HG03060 (cell line): ENCODE results near the gene NLE1.
"Not testable (repeated sequence)": the region's sequence is repeated elsewhere in the genome, so short reads cannot be mapped to it uniquely, and the experiment has no call there.

ENCODE experiments used
- ATAC-seq: cut with Tn5 transposase; IDR thresholded peaks from one replicate; pipeline ENCODE4 v1.9.1; 2021; ENCODE audit warnings: low read depth, moderate number of reproducible peaks; ENCODE audit not compliant: unreplicated experiment

Gene NLE1

DNA sequence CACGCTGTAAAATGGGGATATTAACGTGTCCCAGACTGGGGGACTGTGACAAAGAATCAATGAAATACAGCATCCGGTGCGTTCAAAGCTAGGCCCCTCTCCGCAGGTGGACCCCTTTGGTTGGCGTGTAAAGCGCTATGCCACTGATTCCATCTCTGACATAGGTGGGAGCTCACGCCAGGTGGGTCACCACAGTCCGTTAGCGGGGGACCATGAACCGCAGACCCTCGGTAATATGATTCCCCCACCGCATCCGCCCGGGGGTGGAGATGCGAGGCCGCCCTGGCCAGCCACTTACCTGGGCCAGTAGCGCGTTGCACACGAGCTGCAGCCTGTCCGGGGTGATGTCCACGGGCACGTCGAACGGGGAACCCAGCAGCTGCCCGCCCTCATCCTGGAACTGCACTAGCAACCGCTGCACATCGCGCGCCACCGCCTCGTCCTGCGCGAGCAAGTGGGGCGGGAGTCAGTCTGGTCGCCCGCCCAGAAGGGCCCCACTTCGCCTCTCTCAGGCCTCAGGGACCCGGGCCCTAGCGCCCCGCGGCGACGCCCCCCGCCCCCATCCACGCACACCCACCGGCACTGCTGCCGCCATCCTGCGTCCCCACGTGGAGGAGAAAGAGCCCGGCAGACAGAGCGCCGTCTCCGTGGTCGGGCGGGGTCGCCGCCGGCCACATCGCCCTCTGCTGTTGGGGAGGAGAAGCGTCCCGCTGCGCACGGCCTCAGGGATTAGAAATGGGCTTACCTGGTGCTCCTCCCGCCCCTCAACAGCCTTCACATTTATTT lies at the start of gene NLE1:
NLE1 (minus strand) TSS at position 623 of the 786 bp plus-strand sequence; CDS start at position 595, 28 bp downstream.
- ATAC-seq = no peak

DNA sequence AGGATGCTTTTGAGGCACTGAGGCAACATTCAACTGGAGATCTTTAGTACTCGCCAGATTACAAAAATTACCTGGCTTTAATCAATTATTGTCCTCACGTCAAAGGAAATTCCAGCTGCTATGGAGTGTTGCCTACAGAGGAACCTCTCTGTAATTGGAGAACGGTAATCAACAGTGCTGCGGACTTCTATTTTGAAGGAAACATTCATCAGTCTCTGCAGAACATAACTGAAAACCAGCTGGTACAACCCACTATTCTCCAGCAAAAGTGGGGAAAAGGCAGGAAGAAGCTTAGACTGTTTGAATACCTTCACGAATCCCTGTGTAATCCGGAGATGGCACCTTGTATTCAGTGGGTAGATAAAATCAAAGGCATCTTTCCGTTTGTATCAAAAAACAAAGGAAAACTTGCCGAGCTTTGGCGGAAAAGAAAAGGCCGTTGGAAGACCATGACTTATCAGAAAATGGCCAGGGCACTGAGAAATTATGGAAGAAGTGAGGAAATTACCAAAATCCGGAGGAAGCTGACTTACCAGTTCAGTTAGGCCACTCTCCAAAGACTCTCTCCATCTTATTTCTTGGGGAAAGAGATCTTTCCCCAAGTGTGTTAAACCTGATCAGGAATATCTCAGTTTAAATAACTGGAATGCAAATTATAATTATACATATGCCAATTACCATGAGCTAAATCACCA lies 49.0 kb upstream of the NLE1 start:
- ATAC-seq = no peak

DNA sequence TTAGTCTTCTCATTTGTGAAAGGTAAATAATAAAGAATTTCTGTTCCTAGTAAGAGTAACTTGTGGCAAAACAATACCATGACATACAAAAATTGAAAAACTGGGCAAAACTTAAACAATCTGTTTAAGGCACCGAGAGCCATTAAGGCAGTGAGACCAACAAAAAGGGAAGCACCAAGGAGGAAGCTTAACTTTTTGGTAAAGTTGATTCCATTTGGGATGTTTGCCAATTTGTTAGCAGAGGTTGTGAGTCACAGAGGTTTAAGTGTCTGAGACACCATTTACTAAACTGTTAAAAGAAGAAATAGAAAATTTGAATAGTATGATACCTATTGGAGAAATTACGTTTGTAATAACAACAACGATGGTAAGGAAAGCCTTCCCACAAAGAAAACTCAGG lies 47.2 kb upstream of the NLE1 start:
- ATAC-seq = no peak

- no peak for ATAC-seq
These were observed 46.0 kb upstream of the NLE1 start for GRCh38 chr17:35188111-35188510.

DNA sequence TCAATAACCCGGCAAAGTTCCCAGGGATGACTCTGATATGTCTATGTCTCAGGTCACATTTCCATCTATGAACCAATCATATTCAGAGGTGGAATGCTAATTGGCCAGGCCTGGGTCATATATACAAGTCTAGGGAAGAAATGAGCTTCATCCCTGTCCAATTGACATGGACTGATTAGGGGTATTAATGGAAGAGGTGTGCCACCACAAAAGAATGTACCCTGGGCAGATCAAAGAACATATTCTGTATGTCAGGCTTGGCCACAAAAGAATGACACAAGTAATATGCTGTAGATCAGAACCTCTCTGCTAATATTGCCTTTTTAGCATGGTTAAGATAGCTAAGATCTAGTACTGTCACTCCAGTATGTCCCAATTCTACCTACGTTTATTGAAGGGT lies 45.4 kb upstream of the NLE1 start:
- ATAC-seq = no peak

GRCh38 chr17:35185849-35186248 lies 43.7 kb upstream of the NLE1 start:
- ATAC-seq = no peak

DNA sequence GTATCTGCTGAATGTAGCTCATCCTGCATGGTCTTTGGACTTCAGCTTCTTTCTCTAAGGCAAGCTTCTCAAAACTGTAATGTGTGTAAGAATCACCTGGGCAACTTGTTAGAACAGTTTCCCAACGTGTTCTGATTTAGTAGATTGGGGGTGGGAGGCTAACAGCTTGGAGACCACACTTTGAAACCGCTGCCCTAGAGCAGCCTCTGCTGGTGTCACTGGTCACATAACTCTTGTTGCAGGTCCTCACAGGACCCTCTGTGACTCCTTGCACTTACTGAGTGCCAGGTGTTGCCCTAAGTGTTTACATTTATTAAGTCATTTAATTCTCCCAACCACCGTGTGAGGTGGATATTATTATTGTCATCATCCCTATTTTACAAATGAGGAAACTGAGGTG lies 42.2 kb upstream of the NLE1 start:
- no peak for ATAC-seq

GRCh38 chr17:35183332-35183731 lies 41.2 kb upstream of the NLE1 start:
- no peak for ATAC-seq

DNA sequence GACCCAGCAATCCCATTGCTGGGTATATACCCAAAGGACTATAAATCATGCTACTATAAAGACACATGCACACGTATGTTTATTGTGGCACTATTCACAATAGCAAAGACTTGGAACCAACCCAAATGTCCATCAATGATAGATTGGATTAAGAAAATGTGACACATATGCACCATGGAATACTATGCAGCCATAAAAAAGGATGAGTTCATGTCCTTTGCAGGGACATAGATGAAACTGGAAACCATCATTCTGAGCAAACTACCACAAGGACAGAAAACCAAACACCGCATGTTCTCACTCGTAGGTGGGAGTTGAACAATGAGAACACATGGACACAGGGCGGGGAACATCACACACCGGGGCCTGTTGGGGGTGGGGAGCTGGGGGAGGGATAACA lies 37.3 kb upstream of the NLE1 start:
- not testable (repeated sequence) for ATAC-seq

- no peak for ATAC-seq
These were observed 34.8 kb upstream of the NLE1 start for GRCh38 chr17:35176897-35177296.

GRCh38 chr17:35175638-35176415 lies 33.7 kb upstream of the NLE1 start:
- ATAC-seq = no peak

- no peak for ATAC-seq
These were observed 32.8 kb upstream of the NLE1 start for GRCh38 chr17:35174835-35175334.

DNA sequence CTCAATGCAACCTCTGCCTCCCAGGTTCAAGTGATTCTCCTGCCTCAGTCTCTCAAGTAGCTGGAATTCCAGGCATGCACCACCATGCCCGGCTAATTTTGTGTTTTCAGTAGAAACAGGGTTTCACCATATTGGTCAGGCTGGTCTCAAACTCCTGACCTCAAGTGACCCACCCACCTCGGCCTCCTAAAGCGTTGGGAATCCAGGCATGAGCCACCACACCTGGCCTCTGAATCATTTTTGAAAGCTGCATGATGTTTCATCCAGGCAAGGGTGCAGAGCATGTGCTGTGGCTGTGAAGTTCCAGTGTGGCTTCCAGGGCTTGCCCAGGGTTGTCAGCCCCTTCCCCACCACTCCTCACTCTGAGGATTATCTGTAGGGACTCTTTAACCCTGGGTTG lies 30.2 kb upstream of the NLE1 start:
- not testable (repeated sequence) for ATAC-seq

GRCh38 chr17:35171834-35172233 lies 29.7 kb upstream of the NLE1 start:
- ATAC-seq = no peak

- ATAC-seq = no peak
These were observed 29.1 kb upstream of the NLE1 start for GRCh38 chr17:35170968-35171771.

DNA sequence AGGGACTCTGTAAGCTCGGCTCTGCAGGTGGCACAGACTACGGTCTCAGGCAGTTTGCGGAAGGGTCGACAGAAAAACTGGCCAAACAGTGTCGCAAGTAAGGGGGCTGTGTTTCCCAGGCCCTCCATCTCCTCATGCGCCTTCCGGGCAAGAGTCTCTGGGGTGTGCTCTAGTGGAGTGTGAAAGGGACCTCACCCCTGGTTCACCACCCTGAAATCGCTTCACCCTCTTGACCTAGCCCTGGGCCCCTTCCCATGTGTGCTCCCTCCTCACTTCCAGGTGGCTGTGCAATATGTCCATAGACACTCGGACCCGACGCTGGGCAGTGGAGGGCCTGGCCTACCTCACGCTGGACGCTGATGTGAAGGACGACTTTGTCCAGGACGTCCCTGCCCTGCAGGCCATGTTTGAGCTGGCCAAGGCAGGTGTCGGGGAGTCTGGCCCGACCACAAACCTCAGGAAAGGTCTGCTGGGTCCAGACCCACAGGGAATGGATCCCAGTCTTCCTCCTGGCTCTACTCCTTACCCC lies 27.8 kb upstream of the NLE1 start:
- no peak for ATAC-seq

- ATAC-seq = no peak
These were observed 25.6 kb upstream of the NLE1 start for GRCh38 chr17:35167666-35168065.

DNA sequence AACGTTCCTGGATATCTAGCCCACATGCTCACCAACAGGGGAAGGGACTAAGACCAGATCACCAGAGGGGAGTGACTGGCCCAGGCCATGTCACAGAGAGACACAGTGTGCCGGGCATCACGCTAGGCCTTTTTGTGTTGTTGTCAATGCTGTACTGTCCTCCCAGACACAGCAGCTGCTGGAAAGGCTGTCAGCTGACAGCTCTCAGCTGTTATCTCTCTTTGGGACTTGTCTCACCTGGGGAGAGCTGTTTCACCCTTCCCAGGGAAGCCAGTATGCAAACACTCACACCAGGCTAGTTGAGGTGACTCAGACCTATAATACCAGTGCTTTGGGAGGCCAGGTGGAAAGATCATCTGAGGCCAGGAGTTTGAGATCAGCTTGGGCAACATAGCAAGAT lies 24.9 kb upstream of the NLE1 start:
- no peak for ATAC-seq

- no peak for ATAC-seq
These were observed 24.4 kb upstream of the NLE1 start for GRCh38 chr17:35166526-35166925.

DNA sequence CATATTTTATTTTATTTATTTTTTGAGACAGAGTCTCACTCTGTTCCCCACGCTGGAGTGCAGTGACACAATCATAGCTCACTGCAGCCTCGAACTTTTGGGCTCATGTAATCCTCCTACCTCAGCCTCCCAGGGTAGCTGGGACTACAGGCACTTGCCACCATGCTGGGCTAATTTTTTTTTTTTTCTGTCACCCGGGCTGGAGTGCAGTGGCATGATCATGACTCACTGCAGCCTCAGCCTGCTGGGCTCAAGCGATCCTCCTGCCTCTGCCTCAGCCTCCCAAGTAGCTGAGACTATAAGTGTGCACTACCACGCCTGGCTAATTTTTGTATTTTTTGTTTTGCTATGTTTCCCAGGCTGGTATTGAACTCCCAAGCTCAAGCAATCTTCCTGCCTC lies 22.6 kb upstream of the NLE1 start:
- ATAC-seq = no peak
